Activated T-helper 1 cell treated with Interleukin-2 at 50 U/mL for 16 hours (primary cell): Measurements from ENCODE around the gene ARL17A.
"Not testable (repeated sequence)": the region's sequence is repeated elsewhere in the genome, so short reads cannot be mapped to it uniquely, and the experiment has no call there.

Experiments
- DNase-seq: peaks from one replicate; pipeline ENCODE4 v3.0.0-alpha.2; 2020; ENCODE audit warnings: low read depth

The ARL17A gene

DNA sequence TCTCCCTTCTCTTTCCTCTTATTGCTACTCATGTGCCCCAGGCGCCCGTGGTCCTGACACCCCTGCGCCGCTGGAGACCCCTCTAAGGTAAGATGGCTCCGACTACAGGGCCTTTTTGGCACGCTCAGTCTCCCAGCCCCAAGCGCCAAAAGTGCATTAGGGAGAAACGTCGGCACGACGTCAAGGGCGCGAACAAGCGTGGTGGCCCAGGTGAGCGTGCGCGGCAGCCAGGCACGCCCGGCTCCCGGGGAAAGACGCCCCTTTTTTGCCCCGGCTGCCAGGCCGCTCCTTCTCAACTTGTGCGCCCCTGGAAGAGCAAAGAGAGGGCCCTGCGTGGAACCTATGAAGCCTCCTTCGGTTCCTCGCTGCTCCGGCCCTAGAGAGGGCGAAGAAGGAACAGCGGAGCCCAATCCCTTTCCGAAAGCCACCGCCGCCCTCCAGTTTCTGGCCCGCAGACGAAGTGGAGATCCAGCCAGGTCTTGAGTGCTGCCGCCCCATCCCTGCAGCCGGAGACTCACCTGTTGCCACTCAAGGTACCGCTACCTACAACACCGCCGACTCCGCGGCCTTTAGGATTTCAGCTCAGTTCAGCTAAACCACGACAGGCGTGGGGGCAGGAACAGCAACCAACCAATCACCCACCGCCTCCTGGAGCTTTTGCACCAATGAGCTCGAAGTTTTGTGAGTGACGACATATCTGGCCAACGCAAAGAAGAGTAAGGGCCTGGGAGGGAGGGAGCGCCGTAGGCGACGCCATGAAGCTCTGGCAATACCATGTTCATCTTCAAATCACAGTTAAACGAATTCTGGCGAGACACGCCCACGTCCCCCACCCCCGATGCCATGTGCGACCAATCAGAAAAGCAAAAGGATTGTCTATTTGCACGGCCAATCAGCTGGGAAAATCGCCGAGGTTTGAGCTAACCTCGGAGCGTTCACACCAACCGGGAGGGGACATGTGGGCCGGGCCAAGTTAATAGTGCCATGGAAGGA lies at the start of gene ARL17A:
Gene ARL17A (minus strand): TSS at position 609 of the 993 bp plus-strand sequence. CDS start 3,369 bp downstream, outside the sequence.
- DNase-seq = peak; percentile 52

DNA sequence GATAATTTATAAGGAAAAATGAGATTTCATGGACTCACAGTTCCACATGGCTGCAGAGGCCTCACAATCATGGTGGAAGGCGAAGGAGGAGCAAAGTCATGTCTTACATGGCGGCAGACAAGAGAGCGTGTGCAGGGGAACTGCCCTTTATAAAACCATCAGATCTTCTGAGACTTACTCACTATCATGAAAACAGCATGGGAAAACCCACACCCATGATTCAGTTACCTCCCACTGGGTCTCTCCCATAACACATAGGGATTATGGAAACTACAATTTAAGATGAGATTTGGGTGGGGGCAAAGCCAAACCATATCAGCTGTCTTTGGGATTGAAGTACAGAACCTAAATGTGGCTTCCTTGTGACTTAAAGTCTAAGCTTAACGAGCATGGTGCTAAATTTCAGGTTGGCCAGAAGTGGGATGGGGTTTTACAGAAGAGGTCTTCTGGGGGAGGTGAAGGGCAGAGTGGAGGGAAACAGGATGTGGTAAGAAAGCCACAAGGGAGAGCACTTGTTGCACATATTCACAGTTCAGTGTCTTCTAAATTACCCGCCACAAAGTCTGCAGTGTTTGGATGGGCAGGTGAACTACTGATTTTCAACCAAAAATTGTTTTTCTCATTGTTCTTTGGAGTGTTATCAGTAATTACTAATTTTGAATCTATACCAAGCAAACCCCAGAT lies 49.4 kb upstream of the ARL17A start:
- DNase-seq = not testable (repeated sequence)

DNA sequence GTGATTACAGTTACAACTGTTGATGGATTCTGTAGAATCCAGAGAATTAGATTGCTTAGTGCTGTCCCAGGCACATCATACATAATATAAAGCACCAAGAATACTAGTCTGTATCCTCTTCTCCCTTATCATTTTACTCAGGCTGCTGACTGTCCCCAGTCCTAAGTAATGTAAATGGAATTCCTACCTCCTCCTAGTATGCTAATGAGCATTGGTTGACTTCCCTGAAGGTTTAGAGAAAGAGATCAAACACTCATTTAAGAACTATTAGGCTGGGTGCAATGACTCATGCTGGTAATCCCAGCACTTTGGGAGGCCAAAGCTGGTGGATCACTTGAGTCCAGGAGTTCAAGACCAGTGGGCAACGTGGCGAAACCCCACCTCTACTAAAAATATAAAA lies 48.0 kb upstream of the ARL17A start:
- DNase-seq = not testable (repeated sequence)

DNA sequence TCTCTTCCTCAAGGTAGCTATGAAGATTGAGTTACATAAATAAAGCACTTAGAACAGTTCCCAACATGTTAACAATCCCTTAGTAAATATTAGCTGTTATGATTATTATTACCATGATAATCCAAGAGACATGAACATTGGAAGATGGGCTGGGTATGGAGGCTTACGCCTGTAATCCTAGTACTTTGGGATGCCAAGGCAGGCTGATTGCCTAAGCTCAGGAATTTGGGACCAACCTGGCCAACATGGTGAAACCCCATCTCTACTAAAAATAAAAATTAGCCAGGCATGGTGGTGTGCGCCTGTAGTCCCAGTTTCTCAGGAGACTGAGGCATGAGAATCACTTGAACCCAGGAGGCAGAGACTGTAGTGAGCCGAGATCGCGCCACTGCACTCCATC lies 45.2 kb upstream of the ARL17A start:
- not testable (repeated sequence) for DNase-seq

GRCh38 chr17:46623790-46624189 lies 44.3 kb upstream of the ARL17A start:
- not testable (repeated sequence) for DNase-seq

- DNase-seq = not testable (repeated sequence)
Observed at GRCh38 chr17:46618975-46619374, 39.5 kb upstream of the ARL17A start.

DNA sequence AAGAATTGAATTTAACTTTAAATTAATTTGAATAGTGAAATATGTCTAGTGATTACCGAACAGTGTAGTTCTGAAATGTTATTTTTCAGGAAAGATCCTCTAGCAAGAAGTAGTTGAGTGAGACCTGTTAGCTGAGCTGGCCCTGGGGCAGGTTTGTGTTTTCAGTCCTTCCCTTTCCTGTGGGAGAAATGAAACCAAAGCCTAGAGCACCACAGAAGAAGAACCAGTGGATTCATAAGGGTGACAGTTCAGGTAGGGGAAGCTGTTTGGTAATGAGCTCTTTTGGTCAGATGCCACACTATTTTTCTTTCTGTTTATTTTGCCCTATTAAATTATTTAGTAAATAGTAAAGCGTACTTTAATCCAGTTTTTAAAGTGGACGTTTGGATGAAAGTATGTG lies 37.6 kb upstream of the ARL17A start:
- DNase-seq = not testable (repeated sequence)

- not testable (repeated sequence) for DNase-seq
Observed at GRCh38 chr17:46613876-46614275, 34.4 kb upstream of the ARL17A start.

GRCh38 chr17:46611304-46611703 lies 31.8 kb upstream of the ARL17A start:
- not testable (repeated sequence) for DNase-seq

DNA sequence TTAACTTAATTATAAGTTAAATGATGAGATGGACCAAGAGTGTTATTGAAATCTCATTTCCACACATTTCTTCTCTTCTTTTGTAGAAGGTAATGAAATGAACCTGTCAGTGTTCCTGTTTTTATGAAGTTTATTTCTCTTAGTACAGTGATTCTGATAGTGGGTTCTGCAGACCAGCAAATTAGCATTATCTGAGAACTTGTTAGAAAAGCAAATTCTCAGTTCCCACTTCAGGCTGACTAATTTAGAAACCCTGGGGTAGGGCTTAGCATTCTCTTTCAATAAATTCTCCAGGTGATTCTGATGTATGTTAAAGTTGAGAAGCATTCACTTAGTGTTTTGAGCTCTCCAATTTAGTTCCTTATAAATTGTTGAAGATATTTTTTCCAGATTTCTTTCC lies 23.6 kb upstream of the ARL17A start:
- not testable (repeated sequence) for DNase-seq

DNA sequence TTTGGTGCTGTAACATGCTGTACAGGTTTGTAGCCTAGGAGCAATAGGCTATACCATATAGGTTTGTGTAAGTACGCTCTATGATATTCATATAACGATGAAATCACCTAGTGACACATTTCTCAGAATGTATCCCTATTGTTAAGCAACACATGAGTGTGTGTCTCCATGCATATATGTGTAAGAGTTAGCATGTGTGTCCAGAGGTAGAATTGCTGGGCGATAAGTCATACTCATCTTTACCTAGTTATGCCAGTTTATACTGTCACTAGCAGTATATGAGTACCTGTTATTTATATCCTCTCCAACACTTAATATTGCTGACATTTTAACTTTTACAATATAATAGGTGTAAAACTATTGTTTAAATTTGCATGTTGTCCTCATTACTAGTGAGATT lies 21.3 kb upstream of the ARL17A start:
- not testable (repeated sequence) for DNase-seq

GRCh38 chr17:46598344-46598931 lies 18.9 kb upstream of the ARL17A start:
- DNase-seq = not testable (repeated sequence)

DNA sequence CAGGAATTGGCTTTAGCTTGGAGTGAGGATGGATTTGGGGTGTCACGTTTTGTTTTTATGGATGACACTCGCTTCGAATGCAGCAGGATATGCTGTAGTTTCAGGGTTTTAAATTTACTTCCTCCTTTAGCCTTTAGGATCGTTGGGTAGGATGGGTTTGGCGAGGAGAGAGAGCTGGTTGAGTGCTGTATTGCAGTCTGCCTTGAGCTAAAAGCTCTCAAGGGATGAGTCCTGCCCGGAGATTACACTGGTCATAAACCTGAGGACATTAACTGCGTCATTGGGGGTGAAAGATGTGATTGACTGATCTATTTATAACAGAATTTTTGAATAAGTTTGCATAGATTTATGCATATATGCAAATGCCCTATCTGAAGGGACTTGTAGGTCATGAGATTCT lies 11.8 kb upstream of the ARL17A start:
- DNase-seq = not testable (repeated sequence)

DNA sequence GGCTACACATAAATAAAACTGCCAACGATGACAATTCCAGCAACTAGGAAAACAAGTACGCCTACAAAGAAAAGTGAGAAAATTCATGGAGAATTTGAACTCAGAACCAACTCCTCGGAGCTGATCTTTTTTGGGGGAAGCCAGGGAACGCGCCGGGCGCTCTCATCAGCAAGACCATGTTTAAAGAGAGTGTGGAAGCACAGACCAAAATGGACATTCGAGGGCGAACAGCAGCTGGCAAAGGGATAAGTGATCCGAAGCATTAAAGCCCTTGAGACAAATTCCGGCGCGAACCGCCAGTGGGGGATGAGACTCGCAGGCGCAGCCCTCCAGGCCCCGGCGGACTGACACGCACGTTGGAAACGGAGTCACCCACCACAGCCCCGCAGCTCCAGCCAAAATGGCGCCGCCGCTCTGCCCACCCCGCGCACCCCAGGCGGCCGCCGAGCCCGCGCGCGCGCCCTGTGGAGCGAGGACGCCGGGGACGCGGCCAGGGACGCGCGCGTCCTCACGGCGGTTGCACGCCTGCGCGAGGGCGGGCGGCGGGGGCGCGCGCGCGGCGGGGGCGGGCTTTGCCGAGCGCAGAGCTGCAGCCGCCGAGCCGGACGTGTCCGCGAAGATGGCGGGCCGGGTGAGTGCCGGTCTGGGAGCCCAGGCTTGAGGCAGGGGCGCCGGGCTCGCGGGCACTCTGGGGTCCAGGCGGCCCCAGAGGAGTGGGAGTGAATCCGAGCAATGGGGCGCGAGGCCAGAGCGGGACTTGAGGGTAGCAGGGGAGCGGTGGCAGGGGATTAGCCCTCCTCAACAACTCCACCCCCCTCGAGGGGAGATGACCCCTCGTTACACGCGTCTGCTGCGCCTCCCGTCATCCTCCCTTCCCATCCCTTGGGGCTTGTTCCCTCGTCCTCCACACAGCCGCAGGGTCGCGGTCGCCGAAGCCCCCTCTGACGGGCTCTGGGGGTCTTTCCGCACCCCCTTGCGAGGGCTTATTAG lies 11.0 kb upstream of the ARL17A start, which contains the start of gene NSF:
Gene NSF (plus strand): TSS at position 513 of the 990 bp plus-strand sequence. CDS start 107 bp downstream, at position 620.
- DNase-seq = not testable (repeated sequence)

GRCh38 chr17:46585444-46585843 lies 6.0 kb upstream of the ARL17A start:
- DNase-seq = not testable (repeated sequence)

DNA sequence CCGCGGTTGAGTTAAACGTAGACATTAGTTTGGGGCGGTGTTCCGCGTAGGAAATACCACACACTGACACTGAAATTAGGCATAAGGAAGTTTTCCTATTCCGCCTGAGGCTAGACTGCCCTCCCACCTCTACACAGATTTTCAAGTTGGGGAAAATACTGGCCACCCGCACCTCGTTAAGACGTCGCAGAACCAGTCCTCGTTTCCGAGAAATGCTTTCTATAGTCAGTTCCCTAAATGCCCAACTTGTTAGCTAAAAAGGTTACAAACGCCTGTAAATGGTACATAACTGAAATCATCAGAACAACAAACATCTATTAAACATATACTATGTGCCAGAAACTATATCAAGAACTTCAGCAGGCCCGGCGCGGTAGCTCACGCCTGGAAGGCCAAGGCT lies 591 bp upstream of the ARL17A start:
- DNase-seq = not testable (repeated sequence)

- DNase-seq = not testable (repeated sequence)
Observed at GRCh38 chr17:46571796-46572195, 7.7 kb downstream of the ARL17A start.

GRCh38 chr17:46566980-46567379 lies 12.5 kb downstream of the ARL17A start:
- DNase-seq = not testable (repeated sequence)

GRCh38 chr17:46566284-46566683 lies 13.2 kb downstream of the ARL17A start:
- not testable (repeated sequence) for DNase-seq

DNA sequence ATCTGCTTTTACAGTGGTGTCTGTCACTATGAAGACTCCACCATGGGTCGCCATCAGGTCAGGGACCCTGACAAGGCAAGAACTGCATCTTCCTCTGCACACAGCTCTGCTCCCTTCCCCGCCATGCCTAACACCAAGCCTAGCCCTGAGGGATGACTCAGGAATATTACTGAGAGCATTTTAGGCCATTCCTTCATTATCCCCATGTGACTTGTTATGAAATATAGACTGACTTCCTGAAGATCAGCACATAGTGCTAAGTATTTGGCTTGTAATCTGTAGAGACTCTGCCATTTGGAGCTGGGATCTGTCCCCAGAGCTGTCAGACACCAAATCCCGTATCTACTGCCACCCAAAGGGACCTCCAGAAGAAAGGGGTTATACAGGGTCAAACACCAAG lies 19.4 kb downstream of the ARL17A start:
- not testable (repeated sequence) for DNase-seq

DNA sequence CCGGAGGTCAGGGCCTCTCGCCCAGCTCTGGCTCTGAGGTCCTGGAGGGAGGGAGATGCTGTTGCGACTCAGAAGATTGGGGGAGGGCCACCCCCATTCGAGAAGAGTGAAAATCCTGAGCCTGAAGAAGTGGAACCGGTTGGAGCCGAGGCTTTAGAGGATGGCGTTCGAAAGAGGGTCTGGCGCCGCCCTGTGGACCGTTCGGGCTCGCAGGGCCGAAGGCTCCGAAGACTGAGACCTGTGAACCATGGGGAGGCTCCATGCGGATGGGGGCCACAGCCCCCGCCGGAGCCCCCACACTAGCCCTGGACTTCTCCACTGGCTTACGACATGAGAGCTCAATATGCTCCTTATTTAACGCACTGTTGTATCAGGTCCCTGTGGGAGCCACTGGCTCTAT lies 20.3 kb downstream of the ARL17A start:
- not testable (repeated sequence) for DNase-seq
